IPS-18a (cell line): Measurements from ENCODE around the gene ZCCHC7.
"Not testable (repeated sequence)": the region's sequence is repeated elsewhere in the genome, so short reads cannot be mapped to it uniquely, and the experiment has no call there.

Experiments
- H3K27ac ChIP-seq: one replicate; pipeline ENCODE4 v1.5.1; 2013; ENCODE audit warnings: low read length
- H3K27me3 ChIP-seq: one replicate; pipeline ENCODE4 v1.6.1; 2013; ENCODE audit warnings: mild to moderate bottlenecking, low read length; ENCODE audit not compliant: control insufficient read depth, insufficient read depth
- H3K36me3 ChIP-seq: one replicate; pipeline ENCODE4 v1.6.1; 2013; ENCODE audit warnings: low read depth, low read length; ENCODE audit not compliant: control insufficient read depth
- H3K4me1 ChIP-seq: one replicate; pipeline ENCODE4 v1.6.1; 2013; ENCODE audit warnings: low read depth, low read length; ENCODE audit not compliant: control insufficient read depth
- H3K4me3 ChIP-seq: one replicate; pipeline ENCODE4 v1.5.1; 2013; ENCODE audit warnings: low read length
- H3K9ac ChIP-seq: one replicate; pipeline ENCODE4 v1.6.1; 2013; ENCODE audit warnings: mild to moderate bottlenecking, low read length, moderate library complexity
- H3K9me3 ChIP-seq: one replicate; pipeline ENCODE4 v1.6.1; 2013; ENCODE audit warnings: low read depth, low read length; ENCODE audit not compliant: control insufficient read depth

The ZCCHC7 gene

GRCh38 chr9:37119907-37120842 is at the start of gene ZCCHC7:
Gene ZCCHC7 (plus strand): TSS chr9:37120574.
- peak within 1 kb of the TSS; percentile 75 for H3K9ac ChIP-seq
- peaks cover 4% of the 10 kb centered on the region for H3K4me1 ChIP-seq
- peaks cover 9% of the 10 kb centered on the region for H3K27me3 ChIP-seq
- no peaks in the 10 kb centered on the region for H3K36me3 ChIP-seq
- peak within 1 kb of the TSS; percentile 98 for H3K4me3 ChIP-seq
- H3K9me3 ChIP-seq: peaks cover 5% of the 10 kb centered on the region
- H3K27ac ChIP-seq: peak within 1 kb of the TSS; percentile 71

DNA sequence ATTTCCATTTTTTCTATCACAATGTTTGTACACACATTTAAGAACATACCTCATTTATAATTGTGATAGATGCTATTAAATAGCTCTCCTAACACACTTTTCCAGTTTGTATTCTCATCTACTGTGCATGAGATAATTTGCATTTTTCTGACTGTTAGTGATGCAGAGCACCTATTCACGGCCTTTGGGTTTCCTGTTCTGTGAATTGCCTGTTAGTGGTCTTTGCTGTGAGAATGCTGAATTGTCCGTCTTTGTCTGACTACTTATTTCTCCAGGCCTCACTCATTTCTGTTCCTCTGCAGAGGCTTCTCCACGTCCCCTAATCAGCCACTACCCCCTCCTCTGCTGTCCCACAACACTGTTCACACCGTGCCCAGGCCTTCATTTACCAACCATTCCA is 45.6 kb upstream of the ZCCHC7 start:
- not testable (repeated sequence) for H3K9me3 ChIP-seq, H3K36me3 ChIP-seq, H3K4me3 ChIP-seq, H3K27ac ChIP-seq, H3K4me1 ChIP-seq, H3K9ac ChIP-seq
- peaks cover 11% of the 10 kb centered on the region for H3K27me3 ChIP-seq

GRCh38 chr9:37079370-37080164 is 40.8 kb upstream of the ZCCHC7 start:
- no peak overlapping the region for H3K27ac ChIP-seq
- H3K9ac ChIP-seq: peak overlapping the region; percentile 57
- no peaks in the 10 kb centered on the region for H3K4me1 ChIP-seq

DNA sequence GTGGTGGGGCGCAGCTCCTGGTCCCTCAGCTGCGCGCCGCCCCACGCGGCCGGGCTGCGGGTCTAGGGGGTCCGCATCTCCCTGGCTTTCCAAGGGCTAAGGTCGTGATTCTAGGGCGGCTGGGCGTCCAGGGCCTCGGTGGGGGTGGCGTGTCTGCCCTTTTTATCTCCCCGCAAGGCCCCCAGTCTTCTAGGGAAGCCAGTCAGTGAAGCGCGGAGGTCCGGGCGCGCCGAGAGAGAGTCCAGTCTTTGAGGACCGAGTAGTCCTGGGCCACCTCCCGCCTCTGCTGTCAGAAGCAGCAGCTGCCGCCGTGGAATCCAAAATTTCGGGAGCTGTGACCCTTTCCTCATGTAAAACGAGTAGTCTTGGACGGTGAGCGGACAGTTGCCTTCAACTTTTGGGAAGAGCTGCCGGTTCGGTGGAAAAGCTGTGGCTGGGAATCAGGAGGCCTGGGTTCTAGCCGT is 40.2 kb upstream of the ZCCHC7 start:
- H3K9me3 ChIP-seq, H3K27ac ChIP-seq, H3K36me3 ChIP-seq, H3K4me1 ChIP-seq: not testable (repeated sequence)
- Histone ChIP-seq H3K9ac (peak overlapping the region; percentile 57), H3K27me3 (peaks cover 11% of the 10 kb centered on the region), H3K4me3 (peak overlapping the region; percentile 63)

More at GRCh38 chr9:37079370-37080164, 40.8 kb upstream of the ZCCHC7 start:
- H3K9me3 ChIP-seq: peaks cover 4% of the 10 kb centered on the region
- H3K36me3 ChIP-seq: no peaks in the 10 kb centered on the region
- H3K4me3 ChIP-seq: peak overlapping the region; percentile 63
- H3K27me3 ChIP-seq: peaks cover 11% of the 10 kb centered on the region

DNA sequence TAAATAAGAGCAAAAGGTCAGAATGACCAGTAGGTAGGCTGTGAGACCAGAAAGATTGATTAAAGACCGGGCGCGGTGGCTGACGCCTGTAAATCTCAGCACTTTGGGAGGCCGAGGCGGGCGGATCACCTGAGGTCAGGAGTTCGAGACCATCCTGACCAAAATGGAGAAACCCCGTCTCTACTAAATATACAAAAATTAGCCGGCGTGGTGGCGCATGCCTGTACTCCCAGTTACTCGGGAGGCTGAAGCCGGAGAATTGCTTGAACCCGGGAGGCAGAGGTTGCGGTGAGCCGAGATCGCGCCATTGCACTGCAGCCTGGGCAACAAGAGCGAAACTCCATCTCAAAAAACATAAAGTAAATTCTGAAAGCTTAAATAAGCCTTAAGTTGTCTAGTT is 38.9 kb upstream of the ZCCHC7 start:
- H3K4me3 ChIP-seq, H3K36me3 ChIP-seq, H3K9me3 ChIP-seq, H3K27ac ChIP-seq, H3K9ac ChIP-seq, H3K4me1 ChIP-seq: not testable (repeated sequence)
- H3K27me3 ChIP-seq: peaks cover 11% of the 10 kb centered on the region

DNA sequence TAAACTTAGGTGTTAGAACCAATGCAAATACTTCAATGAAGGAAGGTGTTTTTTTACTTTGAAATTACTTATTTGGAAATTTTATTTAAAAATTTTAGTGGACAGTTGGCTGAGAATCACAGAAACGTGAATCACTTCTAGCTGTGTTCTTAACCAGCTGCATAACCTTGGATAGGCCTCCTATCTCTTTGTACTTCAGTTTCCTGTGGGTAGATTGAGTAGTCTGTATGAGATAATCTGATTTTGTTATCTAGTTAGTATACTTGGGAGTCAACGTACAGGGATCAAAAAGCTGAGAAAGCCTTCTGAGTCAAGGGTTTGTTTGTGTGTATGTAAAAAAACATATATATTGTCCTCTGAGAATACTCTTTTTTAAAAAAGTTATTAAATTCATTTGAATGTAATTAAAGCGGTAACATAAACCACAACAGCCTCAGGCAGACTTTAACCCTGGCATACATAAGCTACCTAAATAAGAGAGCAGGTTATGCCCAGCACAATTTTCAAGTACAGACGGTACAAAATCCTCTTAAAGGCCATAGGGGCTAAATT is 38.1 kb upstream of the ZCCHC7 start:
- Histone ChIP-seq H3K36me3 (peaks cover 9% of the 10 kb centered on the region), H3K27ac (no peak overlapping the region), H3K9ac (no peak overlapping the region), H3K9me3 (peaks cover 4% of the 10 kb centered on the region), H3K4me1 (no peaks in the 10 kb centered on the region), H3K27me3 (peaks cover 11% of the 10 kb centered on the region), H3K4me3 (no peak overlapping the region)

GRCh38 chr9:37083654-37084053 is 36.7 kb upstream of the ZCCHC7 start:
- Histone ChIP-seq H3K9me3 (peaks cover 4% of the 10 kb centered on the region), H3K27me3 (peaks cover 7% of the 10 kb centered on the region), H3K4me1 (no peaks in the 10 kb centered on the region), H3K9ac (no peak overlapping the region), H3K36me3 (peaks cover 17% of the 10 kb centered on the region), H3K4me3 (no peak overlapping the region), H3K27ac (no peak overlapping the region)

DNA sequence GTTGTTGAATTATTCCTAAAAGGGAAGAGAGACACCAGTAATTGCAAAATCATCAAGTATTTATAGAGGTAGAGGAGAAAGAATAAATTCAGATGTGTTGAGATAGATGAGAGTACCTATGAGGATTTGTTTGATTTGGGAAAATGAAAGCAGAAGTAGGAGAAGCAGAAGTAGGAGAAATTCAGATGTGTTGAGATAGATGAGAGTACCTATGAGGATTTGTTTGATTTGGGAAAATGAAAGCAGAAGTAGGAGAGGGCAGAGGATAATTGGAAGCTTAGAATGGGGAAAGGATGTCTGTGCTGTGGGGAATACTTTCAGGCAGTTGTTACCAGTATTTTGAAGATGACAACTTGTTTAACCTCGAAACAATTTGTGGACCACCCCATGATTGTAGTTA is 35.1 kb upstream of the ZCCHC7 start:
- Histone ChIP-seq H3K4me1 (no peaks in the 10 kb centered on the region), H3K4me3 (no peak overlapping the region), H3K27ac (no peak overlapping the region), H3K9ac (no peak overlapping the region), H3K36me3 (peaks cover 17% of the 10 kb centered on the region), H3K27me3 (no peaks in the 10 kb centered on the region), H3K9me3 (no peaks in the 10 kb centered on the region)

- H3K4me1 ChIP-seq, H3K9me3 ChIP-seq, H3K4me3 ChIP-seq, H3K27ac ChIP-seq, H3K27me3 ChIP-seq, H3K36me3 ChIP-seq, H3K9ac ChIP-seq: not testable (repeated sequence)
Observed at GRCh38 chr9:37092714-37093295, 27.6 kb upstream of the ZCCHC7 start.

GRCh38 chr9:37094751-37095150 is 25.6 kb upstream of the ZCCHC7 start:
- H3K36me3 ChIP-seq: no peaks in the 10 kb centered on the region
- no peaks in the 10 kb centered on the region for H3K27me3 ChIP-seq
- no peak overlapping the region for H3K4me3 ChIP-seq
- H3K9ac ChIP-seq: no peak overlapping the region
- H3K4me1 ChIP-seq: no peaks in the 10 kb centered on the region
- H3K9me3 ChIP-seq: no peaks in the 10 kb centered on the region
- H3K27ac ChIP-seq: no peak overlapping the region

DNA sequence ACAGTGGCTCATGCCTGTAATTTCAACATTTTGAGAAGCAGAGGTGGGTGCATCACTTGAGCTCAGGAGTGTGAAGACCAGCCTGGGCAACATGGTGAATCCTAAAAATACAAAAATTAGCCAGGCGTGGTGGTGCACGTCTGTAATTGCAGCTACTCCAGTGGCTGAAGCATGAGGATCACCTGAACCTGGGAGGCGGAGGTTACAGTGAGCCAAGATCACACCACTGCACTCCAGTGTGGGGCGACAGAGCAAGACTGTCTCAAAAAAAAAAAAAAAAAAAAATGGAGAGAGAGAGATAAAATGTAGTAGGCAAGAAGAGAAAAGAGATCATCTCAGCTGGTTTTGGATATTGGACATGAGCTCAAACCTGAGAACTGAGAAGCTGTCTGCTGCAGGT is 23.7 kb upstream of the ZCCHC7 start:
- Histone ChIP-seq H3K36me3 (no peaks in the 10 kb centered on the region), H3K4me1 (no peaks in the 10 kb centered on the region), H3K4me3 (no peak overlapping the region), H3K27me3 (no peaks in the 10 kb centered on the region), H3K9ac (no peak overlapping the region), H3K9me3 (no peaks in the 10 kb centered on the region), H3K27ac (no peak overlapping the region)
